IMR-90 (cell line): Measurements from ENCODE around the gene HOXC10. TPM values are rescaled to one million over a fixed set of nuclear protein-coding genes. Genes with fewer than 3 reads are reported as not detected.

Experiments used
- ATAC-seq: fragments of 200-7000 bp; cut with Tn5 transposase; 2 replicates; pipeline ENCODE4 v1.9.1; 2020; ENCODE audit warnings: low read depth, mild to moderate bottlenecking, moderate library complexity
- BruUV-seq: library from RNA; stranded (reverse); fragments of 400-500 nt; replicated peaks from 2 replicates; lab custom pipeline; 2021; lab: Mats Ljungman, UMichigan
- CTCF ChIA-PET: fragments of 300-600 bp; formaldehyde crosslinking; extraction: SDS; loops from one replicate; lab custom pipeline; 2021; ENCODE audit warnings: antibody characterized with exemption; lab: Yijun Ruan, JAX
- POLR2A ChIA-PET: fragments of 300-600 bp; sonication (Branson Sonifier 250); formaldehyde crosslinking; loops from one replicate; lab custom pipeline; 2022; ENCODE audit warnings: antibody characterized with exemption; ENCODE audit not compliant: unreplicated experiment; lab: Charles Lee
- DNase-seq: peaks from one replicate; pipeline ENCODE4 v3.0.0; 2013
- H2AFZ ChIP-seq: replicated peaks from 2 replicates; pipeline ENCODE3; 2013; ENCODE audit warnings: low read length, mild to moderate bottlenecking; ENCODE audit not compliant: poor library complexity
- H2AK5ac ChIP-seq: 2 replicates; pipeline ENCODE4 v1.6.1; 2013; ENCODE audit warnings: low read depth, low read length, inconsistent platforms
- H2AK9ac ChIP-seq: replicated peaks from 2 replicates; pipeline ENCODE3; 2013; ENCODE audit warnings: mild to moderate bottlenecking, low read depth, low read length, moderate library complexity; ENCODE audit not compliant: poor library complexity
- H2BK120ac ChIP-seq: 2 replicates; pipeline ENCODE4 v1.6.1; 2013; ENCODE audit warnings: low read depth, low read length, inconsistent platforms
- H2BK15ac ChIP-seq: 3 replicates; pipeline ENCODE4 v1.6.1; 2013; ENCODE audit warnings: low read depth, low read length, inconsistent platforms
- H2BK20ac ChIP-seq: 2 replicates; pipeline ENCODE4 v1.6.1; 2013; ENCODE audit warnings: low read depth, mild to moderate bottlenecking, inconsistent platforms, low read length, moderate library complexity
- H2BK5ac ChIP-seq: 2 replicates; pipeline ENCODE4 v1.6.1; 2013; ENCODE audit warnings: mild to moderate bottlenecking, low read depth, low read length, inconsistent platforms; ENCODE audit not compliant: poor library complexity, severe bottlenecking
- H3K14ac ChIP-seq: replicated peaks from 2 replicates; pipeline ENCODE4 v1.6.1; 2013; ENCODE audit warnings: low read depth, low read length, inconsistent platforms
- H3K18ac ChIP-seq: 2 replicates; pipeline ENCODE4 v1.6.1; 2013; ENCODE audit warnings: low read depth, low read length, control low read depth
- H3K23ac ChIP-seq: 2 replicates; pipeline ENCODE4 v1.6.1; 2013; ENCODE audit warnings: low read depth, low read length, inconsistent platforms
- H3K27ac ChIP-seq: 2 replicates; pipeline ENCODE4 v1.5.1; 2013; ENCODE audit warnings: mild to moderate bottlenecking, control low read depth, low read length; ENCODE audit not compliant: insufficient read depth
- H3K27me3 ChIP-seq: 2 replicates; pipeline ENCODE4 v1.6.1; 2013; ENCODE audit warnings: low read length; ENCODE audit not compliant: control insufficient read depth, insufficient read depth
- H3K36me3 ChIP-seq: 2 replicates; pipeline ENCODE4 v1.6.1; 2013; ENCODE audit warnings: low read length, mixed read lengths; ENCODE audit not compliant: control insufficient read depth, insufficient read depth
- H3K4ac ChIP-seq: 2 replicates; pipeline ENCODE4 v1.6.1; 2013; ENCODE audit warnings: low read depth, low read length, inconsistent platforms
- H3K4me1 ChIP-seq: 2 replicates; pipeline ENCODE4 v1.6.1; 2013; ENCODE audit warnings: low read length, mixed read lengths; ENCODE audit not compliant: control insufficient read depth, insufficient read depth
- H3K4me2 ChIP-seq: 2 replicates; pipeline ENCODE4 v1.6.1; 2013; ENCODE audit warnings: low read depth, mild to moderate bottlenecking, control low read depth, low read length, moderate library complexity
- H3K4me3 ChIP-seq: 2 replicates; pipeline ENCODE4 v1.5.1; 2013; ENCODE audit warnings: low read depth, mild to moderate bottlenecking, control low read depth, low read length, moderate library complexity; ENCODE audit not compliant: insufficient read depth
- H3K56ac ChIP-seq: 2 replicates; pipeline ENCODE4 v1.6.1; 2013; ENCODE audit warnings: low read length, inconsistent platforms; ENCODE audit not compliant: insufficient read depth; ENCODE audit errors: extremely low read depth
- H3K79me1 ChIP-seq, 2 experiments: 2 replicates each; pipeline ENCODE4 v1.6.1; 2013; ENCODE audit warnings: low read length in 2 of 2, inconsistent platforms in 1 of 2, low read depth in 1 of 2
- H3K9ac ChIP-seq: 2 replicates; pipeline ENCODE4 v1.6.1; 2013; ENCODE audit warnings: low read depth, low read length, control low read depth
- H3K9me1 ChIP-seq: 2 replicates; pipeline ENCODE4 v1.6.1; 2013; ENCODE audit warnings: low read length, inconsistent platforms; ENCODE audit not compliant: insufficient read depth
- H3K9me3 ChIP-seq: 2 replicates; pipeline ENCODE4 v1.6.1; 2013; ENCODE audit warnings: low read length; ENCODE audit not compliant: control insufficient read depth, insufficient read depth
- H4K20me1 ChIP-seq: 2 replicates; pipeline ENCODE4 v1.6.1; 2013; ENCODE audit warnings: low read length, inconsistent platforms; ENCODE audit not compliant: insufficient read depth
- H4K5ac ChIP-seq: 2 replicates; pipeline ENCODE4 v1.6.1; 2013; ENCODE audit warnings: mild to moderate bottlenecking, low read depth, low read length, control low read depth
- H4K8ac ChIP-seq, 2 experiments: 2 replicates each; pipeline ENCODE4 v1.6.1; 2013; ENCODE audit warnings: low read depth in 2 of 2, low read length in 2 of 2, control low read depth in 1 of 2, inconsistent platforms in 1 of 2
- H4K91ac ChIP-seq: 2 replicates; pipeline ENCODE4 v1.6.1; 2013; ENCODE audit warnings: low read depth, low read length, inconsistent platforms; ENCODE audit not compliant: insufficient read depth
- CEBPB ChIP-seq: IDR thresholded peaks from 2 replicates; pipeline ENCODE4 v1.6.1; 2012; ENCODE audit warnings: low read depth, low read length, improper control_type of control experiment
- CHD1 ChIP-seq: IDR thresholded peaks from 2 replicates; pipeline ENCODE4 v1.6.1; 2012; ENCODE audit warnings: low read depth, low read length, improper control_type of control experiment
- ELK1 ChIP-seq: fragments of 150-350 bp; IDR thresholded peaks from 2 replicates; pipeline ENCODE4 v1.6.1; 2016; ENCODE audit warnings: low read depth, mild to moderate bottlenecking, low read length, moderate library complexity, borderline replicate concordance
- FOS ChIP-seq: fragments of 150-350 bp; IDR thresholded peaks from 2 replicates; pipeline ENCODE4 v1.6.1; 2016; ENCODE audit warnings: low read depth, low read length
- MAFK ChIP-seq: IDR thresholded peaks from 2 replicates; pipeline ENCODE4 v1.6.1; 2012; ENCODE audit warnings: low read depth, low read length, improper control_type of control experiment
- MAZ ChIP-seq: IDR thresholded peaks from 2 replicates; pipeline ENCODE4 v1.6.1; 2012; ENCODE audit warnings: low read depth, mild to moderate bottlenecking, low read length, improper control_type of control experiment, moderate library complexity, borderline replicate concordance
- MXI1 ChIP-seq: IDR thresholded peaks from 2 replicates; pipeline ENCODE4 v1.6.1; 2012; ENCODE audit warnings: low read depth, mild to moderate bottlenecking, low read length, moderate library complexity, borderline replicate concordance
- NFE2L2 ChIP-seq: fragments of 150-350 bp; IDR thresholded peaks from 2 replicates; pipeline ENCODE4 v1.6.1; 2016; ENCODE audit warnings: low read depth, mild to moderate bottlenecking, low read length
- POLR2A ChIP-seq: IDR thresholded peaks from 2 replicates; pipeline ENCODE4 v1.6.1; 2012; ENCODE audit warnings: mild to moderate bottlenecking, low read depth, low read length
- RAD21 ChIP-seq: IDR thresholded peaks from 2 replicates; pipeline ENCODE4 v1.6.1; 2012; ENCODE audit warnings: low read length, improper control_type of control experiment
- RCOR1 ChIP-seq: IDR thresholded peaks from 2 replicates; pipeline ENCODE4 v1.6.1; 2012; ENCODE audit warnings: mild to moderate bottlenecking, low read length, improper control_type of control experiment; ENCODE audit not compliant: insufficient replicate concordance
- RFX5 ChIP-seq: IDR thresholded peaks from 2 replicates; pipeline ENCODE4 v1.8.0; 2012; ENCODE audit warnings: low read depth, mild to moderate bottlenecking, low read length, moderate library complexity
- SMC3 ChIP-seq: fragments of 150-350 bp; IDR thresholded peaks from 2 replicates; pipeline ENCODE4 v1.6.1; 2016; ENCODE audit warnings: low read depth, mild to moderate bottlenecking, antibody characterized with exemption, low read length, moderate library complexity
- USF2 ChIP-seq: fragments of 150-350 bp; IDR thresholded peaks from 2 replicates; pipeline ENCODE4 v1.6.1; 2017; ENCODE audit warnings: mild to moderate bottlenecking, antibody characterized with exemption, low read length, low read depth
- WGBS, 2 experiments: methylation state at CpG; one replicate each; pipeline versions ENCODE4 v1.1.5 to v1.1.7; 2013; ENCODE audit warnings: missing lambda C conversion rate in 2 of 2; ENCODE audit not compliant: insufficient read length in 1 of 2; ENCODE audit errors: extremely low coverage in 2 of 2; 5-methylcytosine and 5-hydroxymethylcytosine counted together
- dilution Hi-C: fragments of 300-500 bp; cut with HindIII; formaldehyde crosslinking; loops from one replicate; pipeline ENCODE4 v1.14.3; 2018; ENCODE audit warnings: low sequenced_read_pairs; ENCODE audit not compliant: unreplicated experiment
- in situ Hi-C: fragments of 300-500 bp; cut with MboI; formaldehyde crosslinking; loops from 3 replicates; pipeline ENCODE4 v1.14.3; 2019; ENCODE audit warnings: low sequenced_read_pairs, inconsistent platforms, mixed read lengths
- intact Hi-C: fragments of 100-400 bp; cut with micrococcal nuclease; formaldehyde crosslinking; loops from 2 replicates; pipeline ENCODE4 v1.10.0; 2022
- polyA plus RNA-seq, 3 experiments: library from polyadenylated mRNA; depleted of rRNA; stranded (reverse); fragments of >200 nt; gene quantifications; 2 replicates each; pipeline ENCODE4 v1.2.3, GENCODE V29; 2012; ENCODE audit warnings: low replicate concordance in 1 of 3
- total RNA-seq: library from RNA; depleted of rRNA; stranded (reverse); fragments of >200 nt; gene quantifications from 2 replicates; pipeline ENCODE4 v1.2.3, GENCODE V29; 2012
- TF ChIP-seq, protein P1 (sequence below): conservative IDR thresholded peaks from 2 replicates; pipeline ENCODE4 v1.5.1; 2012; ENCODE audit warnings: mild to moderate bottlenecking, low read depth, low read length, improper control_type of control experiment

The HOXC10 gene
- total and polyA plus RNA-seq, 2 of the 4 experiments (the other 2 are of a cell fraction) = 0.15 TPM; not detected in 1

GRCh38 chr12:53986686-53987483, 1.9 kb downstream of the HOXC10 start:
- Histone ChIP-seq H3K27me3 (peaks cover 97% of the 10 kb centered on the region), H4K20me1 (no peaks in the 10 kb centered on the region; the same call in 1 of the 2 replicates), H3K36me3 (no peaks in the 10 kb centered on the region), H3K9ac (no peak overlapping the region), H3K9me1 (no peaks in the 10 kb centered on the region), H3K4me2 (no peak overlapping the region), H2BK15ac (no peak overlapping the region), H2AK9ac (no peak overlapping the region), H2BK20ac (no peak overlapping the region), H3K4me3 (no peak overlapping the region), H3K4ac (no peak overlapping the region), H4K5ac (no peak overlapping the region), H3K23ac (no peak overlapping the region), H4K91ac (no peak overlapping the region), H3K18ac (no peak overlapping the region), H4K8ac (no peak overlapping the region), H2AK5ac (no peak overlapping the region), H2BK120ac (no peak overlapping the region), H3K27ac (no peak overlapping the region), H3K14ac (no peak overlapping the region), H2BK5ac (no peak overlapping the region), H2AFZ (no peak overlapping the region), H3K4me1 (0 out of 2 replicates have a peak, but pooled peaks cover 2% of the 10 kb centered on the region), H3K56ac (no peak overlapping the region), H3K79me1 (no peaks in the 10 kb centered on the region), H3K9me3 (peaks cover 7% of the 10 kb centered on the region)
- ChIA-PET CTCF (interaction anchor here (1.3 kb wide), 1 partner anchor 13 kb away, joined by 4 read pairs; the partner anchor contains the start of gene HOXC9), POLR2A (no interaction called here)
- ATAC-seq (no peak), DNase-seq (no peak)
- dilution Hi-C loops (no loop called here), in situ Hi-C loops (no loop called here), intact Hi-C loops (loop anchor here (5.0 kb wide), 1 partner anchor 220 kb away; no protein-coding TSS in a partner anchor)
- 25% methylated on average over 7 of the region's 21 CpGs; no CpG with 5 or more reads in 1 of the 2 experiments for WGBS, 2 experiments
- BruUV-seq = no TSS peak
- TF ChIP-seq, protein P1, sequence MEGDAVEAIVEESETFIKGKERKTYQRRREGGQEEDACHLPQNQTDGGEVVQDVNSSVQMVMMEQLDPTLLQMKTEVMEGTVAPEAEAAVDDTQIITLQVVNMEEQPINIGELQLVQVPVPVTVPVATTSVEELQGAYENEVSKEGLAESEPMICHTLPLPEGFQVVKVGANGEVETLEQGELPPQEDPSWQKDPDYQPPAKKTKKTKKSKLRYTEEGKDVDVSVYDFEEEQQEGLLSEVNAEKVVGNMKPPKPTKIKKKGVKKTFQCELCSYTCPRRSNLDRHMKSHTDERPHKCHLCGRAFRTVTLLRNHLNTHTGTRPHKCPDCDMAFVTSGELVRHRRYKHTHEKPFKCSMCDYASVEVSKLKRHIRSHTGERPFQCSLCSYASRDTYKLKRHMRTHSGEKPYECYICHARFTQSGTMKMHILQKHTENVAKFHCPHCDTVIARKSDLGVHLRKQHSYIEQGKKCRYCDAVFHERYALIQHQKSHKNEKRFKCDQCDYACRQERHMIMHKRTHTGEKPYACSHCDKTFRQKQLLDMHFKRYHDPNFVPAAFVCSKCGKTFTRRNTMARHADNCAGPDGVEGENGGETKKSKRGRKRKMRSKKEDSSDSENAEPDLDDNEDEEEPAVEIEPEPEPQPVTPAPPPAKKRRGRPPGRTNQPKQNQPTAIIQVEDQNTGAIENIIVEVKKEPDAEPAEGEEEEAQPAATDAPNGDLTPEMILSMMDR = no peak
- TF ChIP-seq USF2 (no peak), ELK1 (no peak), CEBPB (no peak), RCOR1 (no peak), CHD1 (no peak), RAD21 (no peak), POLR2A (no peak), FOS (no peak), MAZ (no peak), MXI1 (no peak), MAFK (no peak), RFX5 (no peak), NFE2L2 (no peak), SMC3 (no peak)
